CD4-positive, CD25-positive, alpha-beta regulatory T cell (primary cell): ENCODE data around the gene ATF5. TPM values are rescaled to one million over a fixed set of nuclear protein-coding genes. Genes with fewer than 3 reads are reported as not detected.
"Not testable (repeated sequence)": the region's sequence is repeated elsewhere in the genome, so short reads cannot be mapped to it uniquely, and the experiment has no call there.

Experiments used
- ATAC-seq, 2 donors: fragments of 150-1000 bp; cut with Tn5 transposase; one replicate each; pipeline ENCODE4 v1.10.0; 2021; ENCODE audit warnings: low read depth in 2 of 2, moderate number of reproducible peaks in 2 of 2, moderate library complexity in 1 of 2
- DNase-seq, 3 donors: peaks; one replicate each; pipeline versions ENCODE4 v3.0.0 to v3.0.0-alpha.2; 2012 to 2022; ENCODE audit warnings: mixed read lengths in 1 of 3
- H3K27ac ChIP-seq: one replicate; pipeline ENCODE4 v1.7.0; 2013; ENCODE audit warnings: mild to moderate bottlenecking, low read length; ENCODE audit not compliant: insufficient read depth, poor library complexity, severe bottlenecking
- H3K27me3 ChIP-seq: one replicate; pipeline ENCODE4 v1.7.0; 2013; ENCODE audit warnings: low read length; ENCODE audit not compliant: control insufficient read depth, insufficient read depth
- H3K36me3 ChIP-seq: one replicate; pipeline ENCODE4 v1.7.0; 2013; ENCODE audit warnings: mild to moderate bottlenecking, low read length, moderate library complexity; ENCODE audit not compliant: control insufficient read depth, insufficient read depth
- H3K4me1 ChIP-seq: 2 replicates; pipeline ENCODE4 v1.7.0; 2013; ENCODE audit warnings: mild to moderate bottlenecking, low read length; ENCODE audit not compliant: insufficient read depth, control insufficient read depth, poor library complexity, severe bottlenecking
- H3K4me3 ChIP-seq: one replicate; pipeline ENCODE4 v1.7.0; 2013; ENCODE audit warnings: low read depth, mild to moderate bottlenecking, low read length, moderate library complexity
- H3K9me3 ChIP-seq, 2 experiments: 1 replicate in 1 of 2; 2 replicates in 1 of 2; pipeline ENCODE4 v1.7.0; 2013; ENCODE audit warnings: low read length in 2 of 2, mild to moderate bottlenecking in 1 of 2, moderate library complexity in 1 of 2; ENCODE audit not compliant: control insufficient read depth in 2 of 2
- H3K27ac Mint-ChIP-seq, 3 donors: one replicate each; pipeline ENCODE4 v1.8.0; 2020 to 2022; ENCODE audit warnings: mild to moderate bottlenecking in 3 of 3, mixed read lengths in 3 of 3, moderate library complexity in 2 of 3
- H3K27me3 Mint-ChIP-seq: one replicate; pipeline ENCODE4 v1.8.0; 2022; ENCODE audit warnings: mild to moderate bottlenecking, mixed read lengths
- H3K36me3 Mint-ChIP-seq: one replicate; pipeline ENCODE4 v1.8.0; 2020; ENCODE audit warnings: mixed read lengths
- H3K4me1 Mint-ChIP-seq, 4 donors: one replicate each; pipeline ENCODE4 v1.8.0; 2020 to 2022; ENCODE audit warnings: mixed read lengths in 4 of 4, mild to moderate bottlenecking in 1 of 4
- H3K4me3 Mint-ChIP-seq, 4 donors: one replicate each; pipeline ENCODE4 v1.8.0; 2020 to 2022; ENCODE audit warnings: mild to moderate bottlenecking in 4 of 4, mixed read lengths in 4 of 4, moderate library complexity in 3 of 4
- H3K9me3 Mint-ChIP-seq, 7 donors: one replicate each; pipeline ENCODE4 v1.8.0; 2020 to 2022; ENCODE audit warnings: mixed read lengths in 7 of 7, mild to moderate bottlenecking in 3 of 7, moderate library complexity in 2 of 7
- polyA plus RNA-seq, 4 donors: library from polyadenylated mRNA; unstranded; fragments of 300-500 nt; fragmentation: Illumina TruSeq; gene quantifications; one replicate each; pipeline ENCODE4 v1.2.3, GENCODE V29; 2021
- total RNA-seq: library from RNA; stranded (reverse); gene quantifications from one replicate; pipeline ENCODE4 v1.2.3, GENCODE V29; 2022

The ATF5 gene
- total and polyA plus RNA-seq, 5 donors from 2014 or later: 0.60 to 19.7 (median 1.2) TPM

DNA sequence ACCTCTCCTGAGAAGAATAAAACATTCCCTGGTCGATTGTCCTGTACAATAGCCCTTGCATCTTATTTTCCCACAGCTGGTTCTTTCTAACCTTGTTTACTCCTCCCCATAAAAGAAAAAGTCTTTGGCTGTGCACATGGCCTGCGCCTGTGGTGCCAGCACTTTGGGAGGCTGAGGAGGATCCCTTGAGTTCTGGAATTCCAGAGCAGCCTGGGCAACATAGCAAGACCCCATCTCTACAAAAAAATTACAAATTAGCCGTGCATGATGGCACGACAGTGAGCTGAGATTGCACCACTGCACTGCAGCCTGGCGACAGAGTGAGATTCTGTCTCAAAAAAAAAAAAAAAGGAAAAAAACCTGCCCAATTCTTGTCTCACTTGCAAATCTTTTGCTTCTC is 7.5 kb downstream of the ATF5 start:
- ATAC-seq (no peak), DNase-seq (no peak)
- Mint-ChIP-seq H3K4me1 (peaks cover 6 to 29% (median 16%) of the 10 kb centered on the region in 4 donors), H3K27me3 (no peaks in the 10 kb centered on the region), H3K27ac (no peak overlapping the region), H3K9me3 (no peaks in the 10 kb centered on the region), H3K4me3 (peak overlapping the region in 1 of 4 donors; percentile 11), H3K36me3 (no peaks in the 10 kb centered on the region)
- Histone ChIP-seq H3K4me1 (peaks cover 23% of the 10 kb centered on the region), H3K27ac (no peak overlapping the region), H3K36me3 (no peaks in the 10 kb centered on the region), H3K27me3 (no peaks in the 10 kb centered on the region), H3K9me3 (no peaks in the 10 kb centered on the region), H3K4me3 (no peak overlapping the region)

DNA sequence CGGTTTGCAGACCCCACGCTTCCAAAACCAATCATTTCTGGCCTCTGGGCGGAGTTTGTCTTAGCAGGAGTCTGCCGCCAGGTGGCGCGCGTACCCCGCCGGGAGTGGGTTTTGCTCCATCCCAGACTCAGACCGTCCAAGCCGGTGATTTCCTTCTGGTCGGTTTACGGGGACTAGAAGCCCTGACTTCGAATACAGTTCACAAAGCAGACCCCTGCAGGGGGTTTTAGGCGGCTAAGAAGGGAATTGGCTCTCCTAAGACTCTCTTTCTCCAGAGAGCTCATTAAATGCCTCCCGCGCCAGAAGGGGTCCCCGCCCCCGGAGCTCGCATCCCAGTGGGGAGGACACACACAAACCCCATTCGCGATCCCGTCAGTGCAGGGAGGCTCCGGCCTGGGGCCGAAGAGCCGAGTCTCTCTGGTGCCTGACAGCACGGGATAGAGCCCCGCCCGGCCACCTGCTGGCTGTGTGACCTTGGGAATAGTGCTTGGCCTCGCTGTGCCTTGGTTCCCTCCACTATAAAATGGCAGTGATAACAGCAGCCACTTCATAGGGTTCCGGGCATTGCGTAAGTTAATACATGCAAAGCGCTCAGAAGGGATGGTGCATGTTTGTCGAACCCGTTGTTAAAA is 8.9 kb downstream of the ATF5 start:
- Histone ChIP-seq H3K4me1 (peaks cover 16% of the 10 kb centered on the region), H3K27ac (no peak overlapping the region), H3K36me3 (no peaks in the 10 kb centered on the region), H3K9me3 (no peaks in the 10 kb centered on the region), H3K27me3 (no peaks in the 10 kb centered on the region), H3K4me3 (no peak overlapping the region)
- ATAC-seq (peak in 1 of 2 donors; percentile 57), DNase-seq (peak; percentile 67 to 74 (median 67))
- Mint-ChIP-seq H3K36me3 (no peaks in the 10 kb centered on the region), H3K27ac (no peak overlapping the region), H3K4me3 (peak overlapping the region in 1 of 4 donors; percentile 16), H3K27me3 (peaks cover 6% of the 10 kb centered on the region), H3K4me1 (peaks cover 0 to 17% (median 9%) of the 10 kb centered on the region in 4 donors), H3K9me3 (peaks cover 0 to under 1% (median 0%) of the 10 kb centered on the region in 7 donors)

DNA sequence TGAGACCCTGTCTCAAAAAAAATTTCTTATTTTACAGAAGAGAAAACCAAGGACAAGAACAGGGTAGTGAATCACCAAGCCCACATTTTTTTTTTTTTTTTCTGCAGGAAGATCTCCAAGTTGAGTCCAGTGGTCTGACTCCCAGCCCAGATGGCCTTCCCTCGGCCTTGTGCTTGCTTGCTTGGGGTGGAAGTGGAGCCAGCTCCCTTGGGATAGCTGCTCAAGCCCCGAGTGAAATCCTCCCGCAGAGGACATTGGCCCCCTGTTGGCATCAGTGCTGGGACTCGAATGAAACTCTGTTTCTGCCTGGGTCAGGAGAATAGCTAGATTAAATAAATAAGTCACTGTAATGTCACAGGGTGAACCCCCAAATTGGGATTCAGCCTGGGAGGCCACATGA is 9.7 kb downstream of the ATF5 start:
- Mint-ChIP-seq H3K4me1 (peaks cover 0 to 9% (median 3%) of the 10 kb centered on the region in 4 donors), H3K36me3 (no peaks in the 10 kb centered on the region), H3K4me3 (no peak overlapping the region), H3K27me3 (peaks cover 14% of the 10 kb centered on the region), H3K9me3 (peaks cover 0 to 2% (median 0%) of the 10 kb centered on the region in 7 donors), H3K27ac (no peak overlapping the region)
- Histone ChIP-seq H3K36me3 (no peaks in the 10 kb centered on the region), H3K27ac (no peak overlapping the region), H3K4me3 (no peak overlapping the region), H3K27me3 (no peaks in the 10 kb centered on the region), H3K9me3 (no peaks in the 10 kb centered on the region), H3K4me1 (peaks cover 8% of the 10 kb centered on the region)
- ATAC-seq (no peak), DNase-seq (no peak)

GRCh38 chr19:49939721-49940481 is 10.9 kb downstream of the ATF5 start:
- no peaks in the 10 kb centered on the region for H3K36me3 Mint-ChIP-seq
- no peak for DNase-seq
- ATAC-seq: no peak
- Histone ChIP-seq H3K4me3 (no peak overlapping the region), H3K27me3 (no peaks in the 10 kb centered on the region), H3K4me1 (peaks cover 8% of the 10 kb centered on the region), H3K9me3 (no peaks in the 10 kb centered on the region), H3K36me3 (no peaks in the 10 kb centered on the region), H3K27ac (no peak overlapping the region)
- peaks cover 0 to 2% (median 0%) of the 10 kb centered on the region in 7 donors for H3K9me3 Mint-ChIP-seq
- H3K4me3 Mint-ChIP-seq: peak overlapping the region in 1 of 4 donors; percentile 32
- H3K4me1 Mint-ChIP-seq: peaks cover 0 to 7% (median 2%) of the 10 kb centered on the region in 4 donors
- peaks cover 23% of the 10 kb centered on the region for H3K27me3 Mint-ChIP-seq
- H3K27ac Mint-ChIP-seq: no peak overlapping the region

- Histone ChIP-seq H3K27me3 (no peaks in the 10 kb centered on the region), H3K27ac (no peak overlapping the region), H3K4me1 (peaks cover 8% of the 10 kb centered on the region), H3K36me3 (no peaks in the 10 kb centered on the region), H3K9me3 (no peaks in the 10 kb centered on the region), H3K4me3 (no peak overlapping the region)
- H3K9me3 Mint-ChIP-seq: peaks cover 0 to 2% (median 0%) of the 10 kb centered on the region in 7 donors
- DNase-seq (no peak), ATAC-seq (no peak)
- H3K4me1 Mint-ChIP-seq: peaks cover 0 to 7% (median 2%) of the 10 kb centered on the region in 4 donors
- no peak overlapping the region for H3K27ac Mint-ChIP-seq
- no peak overlapping the region for H3K4me3 Mint-ChIP-seq
- H3K27me3 Mint-ChIP-seq: peaks cover 29% of the 10 kb centered on the region
- H3K36me3 Mint-ChIP-seq: no peaks in the 10 kb centered on the region
These were observed 11.4 kb downstream of the ATF5 start for GRCh38 chr19:49940482-49940791.

GRCh38 chr19:49944567-49944966 is 15.6 kb downstream of the ATF5 start:
- H3K9me3 Mint-ChIP-seq, H3K4me1 ChIP-seq, ATAC-seq, H3K4me3 ChIP-seq, H3K27ac ChIP-seq, H3K27ac Mint-ChIP-seq, H3K27me3 ChIP-seq, H3K9me3 ChIP-seq, DNase-seq, H3K36me3 ChIP-seq, H3K36me3 Mint-ChIP-seq, H3K4me1 Mint-ChIP-seq, H3K4me3 Mint-ChIP-seq: not testable (repeated sequence)
- H3K27me3 Mint-ChIP-seq: peaks cover 39% of the 10 kb centered on the region

DNA sequence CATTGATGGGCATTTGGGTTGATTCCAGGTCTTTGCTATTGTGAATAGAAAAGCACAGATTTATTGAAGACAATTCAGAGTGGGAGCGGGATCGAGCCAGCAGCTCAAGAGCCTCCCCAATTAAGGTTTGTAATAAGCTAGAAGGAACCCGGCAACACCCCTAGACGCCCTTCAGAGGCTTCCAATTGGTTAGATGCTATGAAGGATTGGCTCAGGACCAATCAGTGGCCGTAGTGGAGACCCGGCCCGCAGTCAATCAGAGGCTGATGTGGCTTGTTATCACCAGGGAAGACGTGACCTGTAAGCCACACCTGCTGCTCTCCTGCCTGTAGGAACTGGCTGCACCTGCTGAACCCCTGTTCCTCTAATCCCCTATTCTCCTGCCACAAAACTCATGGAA is 17.4 kb downstream of the ATF5 start:
- Mint-ChIP-seq H3K36me3 (no peaks in the 10 kb centered on the region), H3K9me3 (peaks cover 0 to 2% (median 0%) of the 10 kb centered on the region in 7 donors), H3K4me3 (no peak overlapping the region), H3K27ac (no peak overlapping the region), H3K4me1 (no peaks in the 10 kb centered on the region), H3K27me3 (peaks cover 39% of the 10 kb centered on the region)
- no peaks in the 10 kb centered on the region for H3K27me3 ChIP-seq
- H3K36me3 ChIP-seq: no peaks in the 10 kb centered on the region
- no peak for ATAC-seq
- H3K9me3 ChIP-seq: no peaks in the 10 kb centered on the region
- no peak overlapping the region for H3K4me3 ChIP-seq
- no peaks in the 10 kb centered on the region for H3K4me1 ChIP-seq
- DNase-seq: no peak
- no peak overlapping the region for H3K27ac ChIP-seq
